Prostate gland (tissue), 2 donors: ENCODE results near the gene UVSSA.

Source experiments
- POLR2A ChIP-seq: fragments of 450-650 bp; IDR thresholded peaks from one replicate; pipeline ENCODE4 v1.6.1; 2016; ENCODE audit warnings: antibody characterized with exemption, mild to moderate bottlenecking
- TF ChIP-seq, protein P1 (sequence below), 4 experiments: fragments of 200-600 bp in 2 of 4; fragments of 450-650 bp in 2 of 4; sonication (generic) in 2 of 4; IDR thresholded peaks; 1 replicate in 3 of 4; 2 replicates in 1 of 4; pipeline ENCODE4 v1.5.1; 2016 to 2019; ENCODE audit warnings: antibody characterized with exemption in 4 of 4, mild to moderate bottlenecking in 2 of 4, moderate library complexity in 2 of 4

DNA sequence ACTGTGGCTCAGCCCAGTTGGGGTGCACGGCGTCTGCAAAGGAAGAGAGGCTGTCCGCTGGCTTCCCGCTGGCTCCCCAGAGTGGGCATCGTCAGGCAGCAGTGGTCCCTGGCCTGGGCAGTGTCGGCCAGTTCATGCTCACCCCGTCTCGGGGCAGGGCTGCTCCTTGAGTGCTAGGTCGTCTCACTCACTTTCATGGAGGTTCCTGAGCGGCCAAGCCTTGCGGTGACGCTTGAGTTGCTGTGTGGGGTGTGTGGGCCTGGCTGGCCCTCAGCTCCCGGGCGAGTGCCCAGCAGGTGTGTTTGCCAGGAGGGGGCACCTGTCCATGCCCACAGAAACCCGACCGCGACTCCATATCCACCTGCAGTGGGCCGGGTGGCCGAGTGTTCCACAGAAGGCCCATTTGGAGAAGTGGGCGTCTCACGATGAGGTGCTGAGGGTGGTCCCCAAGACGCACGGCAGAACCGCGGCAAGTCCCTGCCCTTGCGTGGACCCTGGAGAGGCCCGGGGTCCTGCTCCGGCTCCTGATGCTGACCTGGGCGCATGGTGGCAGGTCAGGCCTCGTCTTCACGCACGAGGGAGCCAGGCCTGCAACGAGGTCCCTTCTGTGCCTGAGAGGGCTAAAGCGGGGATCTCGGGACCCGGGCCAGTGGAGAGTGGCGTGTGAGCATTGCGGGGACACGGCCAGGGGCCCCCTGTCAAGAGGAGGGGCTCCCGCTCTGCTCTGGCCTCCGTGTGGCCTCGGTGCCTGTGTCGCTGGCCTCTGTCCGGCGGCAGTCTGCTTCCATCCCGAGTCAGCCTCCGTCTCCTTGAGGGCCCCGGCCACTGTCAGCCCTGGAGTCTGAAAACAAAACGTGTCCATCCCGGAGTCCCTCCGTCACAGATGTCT, 18.5 kb upstream of the UVSSA start:
- TF ChIP-seq POLR2A = no peak
- TF ChIP-seq, protein P1, sequence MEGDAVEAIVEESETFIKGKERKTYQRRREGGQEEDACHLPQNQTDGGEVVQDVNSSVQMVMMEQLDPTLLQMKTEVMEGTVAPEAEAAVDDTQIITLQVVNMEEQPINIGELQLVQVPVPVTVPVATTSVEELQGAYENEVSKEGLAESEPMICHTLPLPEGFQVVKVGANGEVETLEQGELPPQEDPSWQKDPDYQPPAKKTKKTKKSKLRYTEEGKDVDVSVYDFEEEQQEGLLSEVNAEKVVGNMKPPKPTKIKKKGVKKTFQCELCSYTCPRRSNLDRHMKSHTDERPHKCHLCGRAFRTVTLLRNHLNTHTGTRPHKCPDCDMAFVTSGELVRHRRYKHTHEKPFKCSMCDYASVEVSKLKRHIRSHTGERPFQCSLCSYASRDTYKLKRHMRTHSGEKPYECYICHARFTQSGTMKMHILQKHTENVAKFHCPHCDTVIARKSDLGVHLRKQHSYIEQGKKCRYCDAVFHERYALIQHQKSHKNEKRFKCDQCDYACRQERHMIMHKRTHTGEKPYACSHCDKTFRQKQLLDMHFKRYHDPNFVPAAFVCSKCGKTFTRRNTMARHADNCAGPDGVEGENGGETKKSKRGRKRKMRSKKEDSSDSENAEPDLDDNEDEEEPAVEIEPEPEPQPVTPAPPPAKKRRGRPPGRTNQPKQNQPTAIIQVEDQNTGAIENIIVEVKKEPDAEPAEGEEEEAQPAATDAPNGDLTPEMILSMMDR (IDR thresholded peaks at IDR 0.05) = no peak
